ENCODE measurements around the gene SSMEM1. TPM values are rescaled to one million over a fixed set of nuclear protein-coding genes. Genes with fewer than 3 reads are reported as not detected.

The SSMEM1 gene
- total RNA-seq, 1 experiment from 2014 or later: not detected

- WGBS (ENCODE audit: extremely low coverage, insufficient read length, low lambda C conversion rate): no CpG with 5 or more reads among the region's 2 CpGs
- H3K4me1 ChIP-seq (ENCODE audit: insufficient read depth, low read length): no peaks in the 10 kb centered on the region
- no peak overlapping the region for H2AFZ ChIP-seq (ENCODE audit: low read length)
- no peak overlapping the region for H3K18ac ChIP-seq (ENCODE audit: insufficient read length, low read depth, low read length)
- no peak overlapping the region for H2BK12ac ChIP-seq (ENCODE audit: insufficient read length, low read depth, low read length)
- no peak overlapping the region for H3T11ph ChIP-seq (ENCODE audit: low read length)
- no peaks in the 10 kb centered on the region for H3K27me3 Mint-ChIP-seq (ENCODE audit: low read depth)
- no peak overlapping the region for H3K9ac ChIP-seq (ENCODE audit: extremely low read depth, insufficient read length, low read length)
- H2BK15ac ChIP-seq (ENCODE audit: low read depth, low read length): no peak overlapping the region
- no peaks in the 10 kb centered on the region for H3K4me1 Mint-ChIP-seq
- H3K4me3 Mint-ChIP-seq: no peak overlapping the region
- no peak overlapping the region for H2BK120ac ChIP-seq (ENCODE audit: low read depth, low read length, poor library complexity, severe bottlenecking)
- H2BK5ac ChIP-seq (ENCODE audit: insufficient read length, low read length): no peak overlapping the region
- no peak overlapping the region for H2AK5ac ChIP-seq (ENCODE audit: insufficient read length, low read length)
- H4K5ac ChIP-seq (ENCODE audit: insufficient read length, low read depth, low read length): no peak overlapping the region
- H3K27ac Mint-ChIP-seq: no peak overlapping the region
- no peaks in the 10 kb centered on the region for H3K79me1 ChIP-seq (ENCODE audit: insufficient read depth, low read depth, low read length, poor library complexity, severe bottlenecking)
- no peak overlapping the region for H3K27ac ChIP-seq (ENCODE audit: insufficient read length, low read depth, low read length)
- DNase-seq: no peak
- H4K20me1 ChIP-seq (ENCODE audit: control insufficient read depth, insufficient read depth, insufficient read length): no peaks in the 10 kb centered on the region
- H3K36me3 Mint-ChIP-seq (ENCODE audit: insufficient read depth in 1 of 3, low read depth in 3 of 3): peaks cover 30 to 79% (median 63%) of the 10 kb centered on the region in 3 experiments
- H3K14ac ChIP-seq (ENCODE audit: insufficient read depth, low read length): no peak overlapping the region
- H3K9me3 ChIP-seq (ENCODE audit: control insufficient read depth, low read depth, low read length): no peaks in the 10 kb centered on the region
- H3K4me2 ChIP-seq (ENCODE audit: insufficient read depth, insufficient read length, low read length): no peak overlapping the region
- no peak overlapping the region for H3K23ac ChIP-seq (ENCODE audit: insufficient read length, low read depth, low read length)
- no peak overlapping the region for H2BK20ac ChIP-seq (ENCODE audit: low read depth, low read length, poor library complexity, severe bottlenecking)
- H4K91ac ChIP-seq (ENCODE audit: insufficient read length, low read depth, low read length): no peak overlapping the region
- H3K4ac ChIP-seq (ENCODE audit: low read depth, low read length): no peak overlapping the region
- H3K56ac ChIP-seq (ENCODE audit: insufficient read length, low read depth, low read length): no peak overlapping the region
- no peak for TF ChIP-seq CTCF (conservative IDR thresholded peaks at IDR 0.05)
- no peaks in the 10 kb centered on the region for H3K79me2 ChIP-seq (ENCODE audit: insufficient read depth, low read length)
- no peak overlapping the region for H4K8ac ChIP-seq (replicated peaks; ENCODE audit: insufficient read length, low read depth, low read length)
- H3K9me3 Mint-ChIP-seq: no peaks in the 10 kb centered on the region; a peak in 1 of 5 replicates
- H3K27me3 ChIP-seq (ENCODE audit: insufficient read depth, low read length): no peaks in the 10 kb centered on the region
- H3K23me2 ChIP-seq (ENCODE audit: insufficient read length, low read depth, low read length, poor library complexity, severe bottlenecking): no peaks in the 10 kb centered on the region
Observed at GRCh38 chr7:130196476-130196875, 11.2 kb upstream of the SSMEM1 start.
